HL-60 (cell line): ENCODE measurements around the gene ELFN2.

Experiments
- DNase-seq, 2 experiments: peaks; one replicate each; pipeline ENCODE4 v3.0.0-alpha.2; 2010 to 2020; ENCODE audit warnings: low read depth in 1 of 2, low spot score in 1 of 2
- H3K27ac ChIP-seq: fragments of 250-450 bp; sonication (Bioruptor Pico); replicated peaks from 2 replicates; pipeline ENCODE4 v1.5.1; 2020; ENCODE audit warnings: mild to moderate bottlenecking, moderate library complexity
- H3K27me3 ChIP-seq: fragments of 250-450 bp; sonication (Bioruptor Pico); 2 replicates; pipeline ENCODE4 v1.5.1; 2021; ENCODE audit warnings: mild to moderate bottlenecking, moderate library complexity; ENCODE audit not compliant: insufficient read depth, poor library complexity, severe bottlenecking
- H3K4me3 ChIP-seq: replicated peaks from 2 replicates; pipeline ENCODE4 v1.5.1; 2011; ENCODE audit warnings: mild to moderate bottlenecking, control low read depth, low read length; ENCODE audit not compliant: insufficient read depth
- CTCF ChIP-seq: IDR thresholded peaks from one replicate; pipeline ENCODE4 v1.5.1; 2011; ENCODE audit warnings: low read length, control low read depth, inconsistent platforms; ENCODE audit not compliant: insufficient read depth
- GABPA ChIP-seq: IDR thresholded peaks from 2 replicates; pipeline ENCODE4 v1.6.1; 2012; ENCODE audit warnings: low read depth
- POLR2AphosphoS5 ChIP-seq: IDR thresholded peaks from 2 replicates; pipeline ENCODE4 v1.6.1; 2012; ENCODE audit warnings: low read depth
- REST ChIP-seq: IDR thresholded peaks from 2 replicates; pipeline ENCODE4 v1.6.1; 2012; ENCODE audit warnings: low read depth; ENCODE audit not compliant: insufficient replicate concordance
- SPI1 ChIP-seq: IDR thresholded peaks from 2 replicates; pipeline ENCODE4 v1.6.1; 2012; ENCODE audit warnings: low read depth, mild to moderate bottlenecking, borderline replicate concordance

Gene ELFN2

GRCh38 chr22:37425369-37425768, 1.9 kb downstream of the ELFN2 start:
- no peak for DNase-seq

GRCh38 chr22:37423283-37423682, 4.0 kb downstream of the ELFN2 start:
- DNase-seq = no peak
- TF ChIP-seq REST (no peak), POLR2AphosphoS5 (no peak), SPI1 (no peak), GABPA (no peak), CTCF (no peak)
- Histone ChIP-seq H3K27ac (no peak overlapping the region), H3K4me3 (no peak overlapping the region), H3K27me3 (peaks cover 90% of the 10 kb centered on the region)

More at GRCh38 chr22:37425369-37425768, 1.9 kb downstream of the ELFN2 start:
- Histone ChIP-seq H3K27me3 (peaks cover 86% of the 10 kb centered on the region), H3K4me3 (no peak overlapping the region), H3K27ac (no peak overlapping the region)
- TF ChIP-seq GABPA (no peak), CTCF (no peak), POLR2AphosphoS5 (no peak), SPI1 (no peak), REST (no peak)

DNA sequence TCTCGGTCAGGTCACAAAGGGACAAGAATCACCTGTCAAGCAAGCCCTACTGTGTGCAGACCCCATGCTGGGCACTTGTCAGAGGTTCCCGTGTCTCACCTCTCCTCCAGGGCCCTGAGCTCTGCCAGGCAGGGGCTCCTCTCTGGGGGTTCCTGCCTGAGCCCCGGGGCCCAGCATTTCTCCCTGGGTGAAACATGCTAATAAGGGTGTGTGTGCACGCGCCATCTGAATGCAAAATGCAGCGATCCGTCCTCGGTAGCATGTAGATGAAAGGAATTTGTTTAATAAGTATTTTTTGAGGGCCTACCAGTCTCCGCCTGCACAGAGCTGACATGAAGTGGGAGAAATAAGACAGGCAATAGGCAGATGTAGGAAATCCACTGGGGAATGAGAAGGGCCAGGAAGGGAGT, 5.8 kb downstream of the ELFN2 start:
- no peak for TF ChIP-seq GABPA
- TF ChIP-seq POLR2AphosphoS5 = no peak
- TF ChIP-seq SPI1 = no peak
- TF ChIP-seq CTCF = no peak
- no peak for TF ChIP-seq REST
- DNase-seq = no peak
- H3K27me3 ChIP-seq = peaks cover 85% of the 10 kb centered on the region
- no peak overlapping the region for H3K27ac ChIP-seq
- no peak overlapping the region for H3K4me3 ChIP-seq
